HG02885 (cell line): ENCODE data around the gene DENND1B.
A peak's percentile ranks its signal among the peaks of the same experiment; 100 is the strongest.

Source experiments
- ATAC-seq: cut with Tn5 transposase; IDR thresholded peaks from one replicate; pipeline ENCODE4 v1.9.1; 2021; ENCODE audit warnings: mild to moderate bottlenecking; ENCODE audit not compliant: unreplicated experiment, poor library complexity

The DENND1B gene

GRCh38 chr1:197649188-197649587 is 126.1 kb downstream of the DENND1B start:
- no peak for ATAC-seq

- ATAC-seq = no peak
Measured at GRCh38 chr1:197638316-197638715, 137.0 kb downstream of the DENND1B start.

- no peak for ATAC-seq
Measured at GRCh38 chr1:197637406-197637805, 137.9 kb downstream of the DENND1B start.

GRCh38 chr1:197633447-197634078 is 141.7 kb downstream of the DENND1B start:
- no peak for ATAC-seq

- no peak for ATAC-seq
Measured at GRCh38 chr1:197632651-197633050, 142.6 kb downstream of the DENND1B start.

GRCh38 chr1:197632005-197632404 is 143.3 kb downstream of the DENND1B start:
- ATAC-seq = no peak

GRCh38 chr1:197622371-197622770 is 152.9 kb downstream of the DENND1B start:
- no peak for ATAC-seq

GRCh38 chr1:197621761-197622160 is 153.5 kb downstream of the DENND1B start:
- ATAC-seq = no peak

- no peak for ATAC-seq
Measured at GRCh38 chr1:197620714-197621163, 154.5 kb downstream of the DENND1B start.

- no peak for ATAC-seq
Measured at GRCh38 chr1:197619008-197619640, 156.2 kb downstream of the DENND1B start.

GRCh38 chr1:197618061-197618460 is 157.2 kb downstream of the DENND1B start:
- ATAC-seq = no peak

GRCh38 chr1:197615693-197616011 is 159.6 kb downstream of the DENND1B start:
- no peak for ATAC-seq

GRCh38 chr1:197614916-197615692 is 160.2 kb downstream of the DENND1B start:
- peak; percentile 82 for ATAC-seq

- no peak for ATAC-seq
Measured at GRCh38 chr1:197606168-197606845, 169.0 kb downstream of the DENND1B start.

GRCh38 chr1:197604302-197604701 is 171.0 kb downstream of the DENND1B start:
- no peak for ATAC-seq

- no peak for ATAC-seq
Measured at GRCh38 chr1:197600751-197601150, 174.5 kb downstream of the DENND1B start.

- ATAC-seq = no peak
Measured at GRCh38 chr1:197599789-197600188, 175.5 kb downstream of the DENND1B start.

- ATAC-seq = no peak
Measured at GRCh38 chr1:197598935-197599334, 176.3 kb downstream of the DENND1B start.

GRCh38 chr1:197595304-197595904 is 179.9 kb downstream of the DENND1B start:
- no peak for ATAC-seq

GRCh38 chr1:197590687-197591086 is 184.6 kb downstream of the DENND1B start:
- no peak for ATAC-seq

GRCh38 chr1:197585809-197586208 is 189.5 kb downstream of the DENND1B start:
- ATAC-seq = no peak
